Tibial artery (tissue), 4 donors: ENCODE results near the gene LIN54.

Source experiments
- DNase-seq, 2 donors: peaks; one replicate each; pipeline ENCODE4 v3.0.0-alpha.2; 2019
- H3K27ac ChIP-seq, 2 donors: fragments of 200-600 bp; sonication (generic) in 1 of 2; 1 replicate in 1 of 2; 2 replicates in 1 of 2; pipeline ENCODE4 v1.5.1; 2018 to 2019; ENCODE audit warnings: mild to moderate bottlenecking in 1 of 2
- H3K27me3 ChIP-seq, 2 donors: fragments of 200-600 bp; sonication (generic) in 1 of 2; one replicate each; pipeline versions ENCODE4 v1.5.1 to v1.6.0; 2016 to 2019
- H3K36me3 ChIP-seq, 3 donors: fragments of 200-600 bp; sonication (generic) in 2 of 3; one replicate each; pipeline ENCODE4 v1.5.1; 2016 to 2019; ENCODE audit warnings: mild to moderate bottlenecking in 2 of 3
- H3K4me1 ChIP-seq, 4 donors: fragments of 200-600 bp; sonication (generic) in 2 of 4; 1 replicate in 3 of 4; 2 replicates in 1 of 4; pipeline ENCODE4 v1.5.1; 2016 to 2019
- H3K4me3 ChIP-seq, 2 donors: fragments of 200-600 bp; sonication (generic) in 1 of 2; 1 replicate in 1 of 2; 2 replicates in 1 of 2; pipeline ENCODE4 v1.5.1; 2018 to 2019; ENCODE audit warnings: mild to moderate bottlenecking in 2 of 2
- H3K9me3 ChIP-seq, 3 donors: fragments of 200-600 bp; sonication (generic) in 1 of 3; one replicate each; pipeline ENCODE4 v1.5.1; 2016 to 2019
- CTCF ChIP-seq, 2 experiments: fragments of 200-600 bp in 1 of 2; fragments of 450-650 bp in 1 of 2; IDR thresholded peaks; one replicate each; pipeline ENCODE4 v1.5.1; 2017 to 2019; ENCODE audit warnings: antibody characterized with exemption in 2 of 2, mild to moderate bottlenecking in 1 of 2, moderate library complexity in 1 of 2
- intact Hi-C: fragments of 100-400 bp; cut with DNase I; formaldehyde crosslinking; loops from one replicate; pipeline ENCODE4 v1.15.0; 2023; ENCODE audit warnings: low total_unique reads

The LIN54 gene

GRCh38 chr4:82948647-82949204 lies 61.9 kb downstream of the LIN54 start:
- Histone ChIP-seq H3K9me3 (no peaks in the 10 kb centered on the region), H3K27ac (no peak overlapping the region), H3K36me3 (peaks cover 0 to 5% (median 0%) of the 10 kb centered on the region in 3 donors), H3K4me1 (peaks cover 0 to 9% (median 0%) of the 10 kb centered on the region in 4 donors), H3K4me3 (no peak overlapping the region), H3K27me3 (no peaks in the 10 kb centered on the region)
- DNase-seq = no peak
- intact Hi-C loops = no loop called here
- TF ChIP-seq CTCF (IDR thresholded peaks at IDR 0.05) = no peak

- H3K36me3 ChIP-seq = peaks cover 0 to 10% (median 7%) of the 10 kb centered on the region in 3 donors
- no peak overlapping the region for H3K27ac ChIP-seq
- TF ChIP-seq CTCF (IDR thresholded peaks at IDR 0.05) = no peak
- H3K4me3 ChIP-seq = no peak overlapping the region
- no peaks in the 10 kb centered on the region for H3K9me3 ChIP-seq
- intact Hi-C loops = no loop called here
- H3K4me1 ChIP-seq = peaks cover 0 to 9% (median 0%) of the 10 kb centered on the region in 4 donors
- DNase-seq = no peak
- no peaks in the 10 kb centered on the region for H3K27me3 ChIP-seq
These were observed 63.1 kb downstream of the LIN54 start for GRCh38 chr4:82947498-82947897.

- H3K36me3 ChIP-seq = peaks cover 24 to 75% (median 46%) of the 10 kb centered on the region in 3 donors
- no peak overlapping the region for H3K4me3 ChIP-seq
- intact Hi-C loops = no loop called here
- no peak for TF ChIP-seq CTCF (IDR thresholded peaks at IDR 0.05)
- H3K27me3 ChIP-seq = no peaks in the 10 kb centered on the region
- no peak overlapping the region for H3K27ac ChIP-seq
- no peaks in the 10 kb centered on the region for H3K4me1 ChIP-seq
- no peak for DNase-seq
- no peaks in the 10 kb centered on the region for H3K9me3 ChIP-seq
These were observed 71.2 kb downstream of the LIN54 start for GRCh38 chr4:82939414-82939813.

- intact Hi-C loops = no loop called here
- no peak for TF ChIP-seq CTCF (IDR thresholded peaks at IDR 0.05)
- H3K36me3 ChIP-seq = peaks cover 38 to 64% (median 39%) of the 10 kb centered on the region in 3 donors
These were observed 76.2 kb downstream of the LIN54 start for GRCh38 chr4:82934441-82934840.

GRCh38 chr4:82930848-82931755 lies 79.5 kb downstream of the LIN54 start:
- no peaks in the 10 kb centered on the region for H3K9me3 ChIP-seq
- H3K36me3 ChIP-seq = peaks cover 5 to 42% (median 14%) of the 10 kb centered on the region in 3 donors

More at GRCh38 chr4:82934441-82934840, 76.2 kb downstream of the LIN54 start:
- H3K4me3 ChIP-seq = no peak overlapping the region
- no peak for DNase-seq
- H3K27ac ChIP-seq = no peak overlapping the region
- H3K4me1 ChIP-seq = no peaks in the 10 kb centered on the region
- no peaks in the 10 kb centered on the region for H3K27me3 ChIP-seq
- H3K9me3 ChIP-seq = no peaks in the 10 kb centered on the region

More at GRCh38 chr4:82930848-82931755, 79.5 kb downstream of the LIN54 start:
- no peak for TF ChIP-seq CTCF (IDR thresholded peaks at IDR 0.05)
- no peak for DNase-seq
- intact Hi-C loops = no loop called here
- no peak overlapping the region for H3K4me3 ChIP-seq
- H3K27me3 ChIP-seq = no peaks in the 10 kb centered on the region
- H3K27ac ChIP-seq = no peak overlapping the region
- H3K4me1 ChIP-seq = no peaks in the 10 kb centered on the region
